Measurements from ENCODE around the gene PARP15.

DNA sequence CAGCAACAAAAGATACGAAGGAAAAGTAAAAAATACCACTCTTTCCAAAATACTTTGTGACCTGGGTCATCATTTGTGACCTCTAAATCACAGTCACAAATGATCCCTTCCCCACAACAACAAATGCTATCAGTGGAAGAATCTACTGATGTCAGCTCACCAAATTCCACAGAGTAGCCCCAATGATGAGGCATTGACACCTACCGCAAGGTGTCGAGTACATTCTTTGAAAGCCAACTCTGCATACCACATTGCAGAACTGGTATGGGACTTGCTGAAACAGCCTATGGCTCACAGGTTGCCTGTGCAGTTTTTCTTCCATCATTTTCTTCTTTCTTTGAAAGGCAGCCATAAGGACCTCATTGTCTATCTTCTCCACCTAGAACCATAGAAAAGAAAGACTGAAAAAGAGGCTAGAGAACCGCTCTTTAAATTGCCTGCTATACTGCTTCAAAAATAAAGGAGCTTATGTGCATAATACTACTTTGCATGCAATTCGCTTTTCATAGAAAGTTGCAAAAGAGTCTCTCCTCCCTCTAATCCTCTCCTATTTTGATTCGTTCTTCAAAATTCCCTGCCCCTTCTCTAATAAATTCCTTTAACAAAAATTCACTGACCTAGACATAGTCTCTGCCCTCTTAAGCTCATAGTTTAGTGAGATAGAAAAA is 41.4 kb upstream of the PARP15 start:
- TF ChIP-seq, protein P1, sequence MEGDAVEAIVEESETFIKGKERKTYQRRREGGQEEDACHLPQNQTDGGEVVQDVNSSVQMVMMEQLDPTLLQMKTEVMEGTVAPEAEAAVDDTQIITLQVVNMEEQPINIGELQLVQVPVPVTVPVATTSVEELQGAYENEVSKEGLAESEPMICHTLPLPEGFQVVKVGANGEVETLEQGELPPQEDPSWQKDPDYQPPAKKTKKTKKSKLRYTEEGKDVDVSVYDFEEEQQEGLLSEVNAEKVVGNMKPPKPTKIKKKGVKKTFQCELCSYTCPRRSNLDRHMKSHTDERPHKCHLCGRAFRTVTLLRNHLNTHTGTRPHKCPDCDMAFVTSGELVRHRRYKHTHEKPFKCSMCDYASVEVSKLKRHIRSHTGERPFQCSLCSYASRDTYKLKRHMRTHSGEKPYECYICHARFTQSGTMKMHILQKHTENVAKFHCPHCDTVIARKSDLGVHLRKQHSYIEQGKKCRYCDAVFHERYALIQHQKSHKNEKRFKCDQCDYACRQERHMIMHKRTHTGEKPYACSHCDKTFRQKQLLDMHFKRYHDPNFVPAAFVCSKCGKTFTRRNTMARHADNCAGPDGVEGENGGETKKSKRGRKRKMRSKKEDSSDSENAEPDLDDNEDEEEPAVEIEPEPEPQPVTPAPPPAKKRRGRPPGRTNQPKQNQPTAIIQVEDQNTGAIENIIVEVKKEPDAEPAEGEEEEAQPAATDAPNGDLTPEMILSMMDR (IDR thresholded peaks at IDR 0.05): no peak
- no peak for TF ChIP-seq POLR2A (IDR thresholded peaks at IDR 0.05)

All from testis (tissue), 2 donors.